Measurements from ENCODE around the gene HIF3A. TPM values are rescaled to one million over a fixed set of nuclear protein-coding genes. Genes with fewer than 3 reads are reported as not detected.
A peak's percentile ranks its signal among the peaks of the same experiment; 100 is the strongest.

The HIF3A gene
- total and polyA plus RNA-seq, 5 experiments from 2014 or later = not detected

DNA sequence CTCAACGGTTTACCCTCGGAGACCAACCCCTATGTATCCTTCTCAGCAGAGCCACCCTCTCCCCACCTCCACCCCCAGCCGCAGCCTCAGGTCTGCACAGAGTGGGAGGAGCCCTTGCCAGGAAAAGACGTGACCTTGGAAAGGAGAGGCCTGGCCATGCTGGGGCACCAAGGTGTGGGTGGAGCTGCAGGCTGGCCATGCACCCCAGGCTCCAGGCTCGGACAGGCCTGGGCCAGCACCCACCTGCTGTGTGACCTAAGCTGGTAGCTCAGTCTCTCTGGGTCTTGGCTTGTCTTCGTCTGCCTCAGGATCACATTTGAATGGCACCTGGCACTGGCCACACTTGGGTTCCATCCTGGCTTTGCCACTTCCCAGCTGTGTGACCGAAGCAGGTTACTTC lies 87.0 kb downstream of the HIF3A start:
- no peak overlapping the region for H3K27ac Mint-ChIP-seq
- ATAC-seq (no peak), DNase-seq (no peak)
- H3K27me3 Mint-ChIP-seq = no peaks in the 10 kb centered on the region
- no peaks in the 10 kb centered on the region for H3K9me3 Mint-ChIP-seq
- H3K4me1 Mint-ChIP-seq = peaks cover 0 to 5% (median 3%) of the 10 kb centered on the region in 4 donors
- H3K36me3 Mint-ChIP-seq = peaks cover 10 to 89% (median 32%) of the 10 kb centered on the region in 3 donors
- POLR2A ChIA-PET = interaction anchor here (0.6 to 0.7 kb wide), 2 partner anchors 11 to 31 kb away, joined by 3 read pairs; no protein-coding TSS in a partner anchor
- H3K4me3 Mint-ChIP-seq = no peak overlapping the region

DNA sequence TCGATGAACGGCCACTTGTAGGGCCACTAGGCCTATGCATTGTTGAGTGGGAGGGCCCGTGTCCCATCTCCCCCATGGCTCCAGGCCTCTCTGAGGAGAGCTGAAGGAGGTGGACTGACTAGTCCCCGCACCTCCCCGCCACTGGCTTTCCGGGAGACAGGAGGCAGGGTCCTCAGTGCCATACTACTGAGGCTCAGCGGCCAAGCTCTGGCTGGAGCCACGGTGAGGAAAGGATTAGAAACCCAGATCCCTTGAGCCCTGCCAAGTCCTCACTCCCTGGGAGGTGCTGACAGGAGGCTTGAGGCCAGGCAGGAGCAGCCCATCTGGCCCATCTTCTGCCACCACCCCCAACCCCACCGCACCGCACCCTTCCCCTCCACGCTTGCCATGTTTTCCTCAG lies 87.6 kb downstream of the HIF3A start:
- DNase-seq = no peak
- H3K36me3 Mint-ChIP-seq = peaks cover 10 to 88% (median 32%) of the 10 kb centered on the region in 3 donors

GRCh38 chr19:46385636-46386035 lies 88.8 kb downstream of the HIF3A start:
- H3K9me3 Mint-ChIP-seq = no peaks in the 10 kb centered on the region
- no peaks in the 10 kb centered on the region for H3K27me3 Mint-ChIP-seq
- peak overlapping the region in 3 of 10 donors; percentile 18 to 74 (median 63) for H3K27ac Mint-ChIP-seq
- no peak for ATAC-seq
- peaks cover 5 to 82% (median 29%) of the 10 kb centered on the region in 3 donors for H3K36me3 Mint-ChIP-seq
- peaks cover 0 to 2% (median under 1%) of the 10 kb centered on the region in 4 donors for H3K4me1 Mint-ChIP-seq
- POLR2A ChIA-PET = interaction anchor here (0.7 kb wide), 2 partner anchors 11 to 864 kb away, joined by 3 to 4 read pairs; no protein-coding TSS in a partner anchor
- DNase-seq = no peak
- H3K4me3 Mint-ChIP-seq = no peak overlapping the region

More for the DNA sequence above, 87.6 kb downstream of the HIF3A start:
- POLR2A ChIA-PET = interaction anchor here (0.6 to 0.7 kb wide), 3 partner anchors 12 to 31 kb away, joined by 3 to 4 read pairs (median 3); no protein-coding TSS in a partner anchor
- Mint-ChIP-seq H3K4me1 (peaks cover 0 to 5% (median 3%) of the 10 kb centered on the region in 4 donors), H3K27ac (no peak overlapping the region), H3K9me3 (no peaks in the 10 kb centered on the region), H3K4me3 (no peak overlapping the region), H3K27me3 (no peaks in the 10 kb centered on the region)
- ATAC-seq = no peak

DNA sequence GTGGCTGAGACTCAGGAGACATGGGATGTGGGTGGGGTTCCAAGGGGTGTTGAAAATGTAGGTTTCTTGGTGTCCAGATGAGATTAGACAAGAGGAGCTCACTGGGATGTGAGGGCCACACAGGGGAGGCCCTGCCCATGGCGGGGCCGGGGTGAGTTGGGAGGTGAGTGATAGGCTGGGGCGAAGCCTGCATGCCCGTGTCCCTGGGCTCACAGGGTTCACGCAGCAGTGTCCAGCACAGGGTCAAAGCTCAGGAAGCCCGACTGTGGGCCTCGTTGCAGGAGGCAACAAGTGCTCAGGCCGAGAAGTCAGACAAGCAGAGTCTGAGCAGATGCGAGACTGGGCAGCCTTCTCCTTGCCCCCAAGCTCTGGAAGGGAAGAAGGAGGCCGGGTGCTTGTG lies 89.3 kb downstream of the HIF3A start:
- Mint-ChIP-seq H3K27me3 (no peaks in the 10 kb centered on the region), H3K36me3 (peaks cover 0 to 78% (median 24%) of the 10 kb centered on the region in 3 donors), H3K4me3 (no peak overlapping the region), H3K4me1 (peaks cover 0 to 1% (median 0%) of the 10 kb centered on the region in 4 donors), H3K9me3 (no peaks in the 10 kb centered on the region), H3K27ac (peak overlapping the region in 2 of 10 donors; percentile 63 to 74)
- POLR2A ChIA-PET = interaction anchor here (0.7 kb wide), 1 partner anchor 12 kb away, joined by 3 read pairs; no protein-coding TSS in a partner anchor
- DNase-seq (no peak), ATAC-seq (no peak)

DNA sequence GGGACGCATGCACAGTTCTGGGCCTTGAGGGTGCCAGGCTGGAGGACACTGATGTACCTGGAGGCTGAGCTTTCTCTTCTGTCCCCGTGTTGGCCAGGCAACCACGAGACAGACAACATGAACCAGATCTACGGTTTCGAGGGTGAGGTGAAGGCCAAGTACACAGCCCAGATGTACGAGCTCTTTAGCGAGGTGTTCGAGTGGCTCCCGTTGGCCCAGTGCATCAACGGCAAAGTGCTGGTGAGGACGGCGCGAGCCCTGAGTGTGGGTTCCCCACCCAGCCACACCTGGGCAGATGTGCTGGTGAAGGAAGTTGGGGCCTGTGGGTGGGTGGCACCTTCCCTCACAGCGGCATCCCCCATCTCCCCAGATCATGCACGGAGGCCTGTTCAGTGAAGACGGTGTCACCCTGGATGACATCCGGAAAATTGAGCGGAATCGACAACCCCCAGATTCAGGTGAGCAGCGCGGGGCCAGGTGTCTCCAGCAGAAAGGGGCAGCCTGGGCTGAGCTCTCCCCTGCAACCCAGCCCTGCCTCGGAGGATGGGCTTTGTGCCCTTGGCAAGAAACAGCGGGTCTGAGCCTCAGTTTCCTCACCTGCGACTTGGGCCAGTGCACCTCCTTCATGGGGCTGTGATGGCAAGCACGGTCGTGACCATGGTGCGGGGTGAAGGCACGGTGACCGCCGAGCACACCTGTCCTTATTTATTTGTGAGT lies 90.3 kb downstream of the HIF3A start:
- peak overlapping the region in 2 of 10 donors; percentile 10 to 53 for H3K27ac Mint-ChIP-seq
- no peaks in the 10 kb centered on the region for H3K9me3 Mint-ChIP-seq
- no peaks in the 10 kb centered on the region for H3K27me3 Mint-ChIP-seq
- no peak overlapping the region for H3K4me3 Mint-ChIP-seq
- peaks cover 0 to 1% (median under 1%) of the 10 kb centered on the region in 4 donors for H3K4me1 Mint-ChIP-seq
- no peak for ATAC-seq
- peaks cover 0 to 79% (median 22%) of the 10 kb centered on the region in 3 donors for H3K36me3 Mint-ChIP-seq
- POLR2A ChIA-PET = no interaction called here
- no peak for DNase-seq

DNA sequence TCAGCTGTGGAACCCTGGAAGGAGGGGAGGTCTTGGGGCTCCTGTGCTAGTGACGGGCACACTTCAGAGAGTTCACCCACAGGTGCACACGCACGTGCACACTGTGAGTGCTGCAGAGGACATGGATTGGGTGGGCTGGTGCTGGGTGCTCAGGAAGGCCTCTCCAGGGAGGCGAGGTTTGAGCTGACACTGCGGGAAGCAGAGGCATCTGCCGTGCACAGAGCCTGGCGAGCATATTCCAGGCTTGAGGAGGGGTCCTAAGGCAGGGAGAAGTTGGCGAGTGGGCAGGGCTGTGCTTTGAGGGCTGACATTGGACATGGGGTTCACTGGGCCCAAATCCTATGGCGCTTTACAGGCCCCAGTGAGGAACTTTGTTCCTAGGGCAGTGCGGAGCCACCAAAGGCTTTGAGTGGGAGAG lies 90.9 kb downstream of the HIF3A start:
- Mint-ChIP-seq H3K9me3 (no peaks in the 10 kb centered on the region), H3K27ac (peak overlapping the region in 1 of 10 donors; percentile 53), H3K36me3 (peaks cover 0 to 79% (median 18%) of the 10 kb centered on the region in 3 donors), H3K27me3 (no peaks in the 10 kb centered on the region), H3K4me1 (peaks cover 4 to 6% (median 5%) of the 10 kb centered on the region in 4 donors), H3K4me3 (no peak overlapping the region)
- POLR2A ChIA-PET = no interaction called here
- ATAC-seq (no peak), DNase-seq (no peak)

GRCh38 chr19:46388311-46389095 lies 91.7 kb downstream of the HIF3A start:
- H3K4me3 Mint-ChIP-seq = no peak overlapping the region
- peaks cover 8 to 10% (median 9%) of the 10 kb centered on the region in 4 donors for H3K4me1 Mint-ChIP-seq
- POLR2A ChIA-PET = interaction anchor here (0.7 kb wide), 1 partner anchor 106 kb away, joined by 5 read pairs; no protein-coding TSS in a partner anchor
- H3K27me3 Mint-ChIP-seq = no peaks in the 10 kb centered on the region
- ATAC-seq (no peak), DNase-seq (no peak)
- no peak overlapping the region for H3K27ac Mint-ChIP-seq
- peaks cover 0 to 73% (median 15%) of the 10 kb centered on the region in 3 donors for H3K36me3 Mint-ChIP-seq
- no peaks in the 10 kb centered on the region for H3K9me3 Mint-ChIP-seq

- Mint-ChIP-seq H3K27ac (no peak overlapping the region), H3K4me1 (peaks cover 8 to 10% (median 9%) of the 10 kb centered on the region in 4 donors), H3K27me3 (no peaks in the 10 kb centered on the region), H3K9me3 (no peaks in the 10 kb centered on the region), H3K4me3 (no peak overlapping the region), H3K36me3 (peaks cover 0 to 56% (median 9%) of the 10 kb centered on the region in 3 donors)
- no peak for ATAC-seq
- no peak for DNase-seq
- POLR2A ChIA-PET = no interaction called here
These were observed 93.4 kb downstream of the HIF3A start for GRCh38 chr19:46390121-46390858.

DNA sequence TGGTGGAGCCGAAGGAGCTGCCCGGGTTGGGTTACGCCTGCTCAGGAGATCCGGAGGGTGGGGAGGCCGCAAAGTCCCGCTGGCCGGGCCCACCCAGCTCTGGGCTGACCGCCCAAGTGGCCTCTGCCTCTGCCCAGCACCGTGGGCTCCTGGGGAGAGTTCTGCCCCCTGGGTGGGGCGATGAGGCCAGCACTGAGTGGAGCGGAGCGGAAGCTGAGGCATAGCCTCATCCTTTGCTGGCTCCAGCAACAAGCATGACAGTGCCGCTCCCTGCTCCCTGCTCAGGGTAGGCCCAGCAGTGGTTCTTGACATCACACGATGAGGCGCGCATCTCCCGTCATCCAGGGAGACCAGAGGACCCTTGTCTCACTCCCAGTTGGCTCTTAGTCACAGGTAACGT lies 94.0 kb downstream of the HIF3A start:
- POLR2A ChIA-PET = no interaction called here
- H3K4me1 Mint-ChIP-seq = peaks cover 8 to 12% (median 9%) of the 10 kb centered on the region in 4 donors
- DNase-seq (no peak), ATAC-seq (no peak)
- H3K27ac Mint-ChIP-seq = no peak overlapping the region
- H3K36me3 Mint-ChIP-seq = peaks cover 0 to 51% (median 9%) of the 10 kb centered on the region in 3 donors
- no peaks in the 10 kb centered on the region for H3K9me3 Mint-ChIP-seq
- no peaks in the 10 kb centered on the region for H3K27me3 Mint-ChIP-seq
- no peak overlapping the region for H3K4me3 Mint-ChIP-seq

GRCh38 chr19:46391296-46392251 lies 94.7 kb downstream of the HIF3A start:
- H3K9me3 Mint-ChIP-seq = no peaks in the 10 kb centered on the region
- no peaks in the 10 kb centered on the region for H3K27me3 Mint-ChIP-seq
- ATAC-seq = no peak
- peaks cover 0 to 46% (median 9%) of the 10 kb centered on the region in 3 donors for H3K36me3 Mint-ChIP-seq
- peaks cover 8 to 12% (median 9%) of the 10 kb centered on the region in 4 donors for H3K4me1 Mint-ChIP-seq
- peak overlapping the region in 1 of 10 donors; percentile 20 for H3K27ac Mint-ChIP-seq
- POLR2A ChIA-PET = no interaction called here
- no peak overlapping the region for H3K4me3 Mint-ChIP-seq
- DNase-seq = no peak

GRCh38 chr19:46392252-46392801 lies 95.5 kb downstream of the HIF3A start:
- Mint-ChIP-seq H3K4me1 (peaks cover 8 to 12% (median 9%) of the 10 kb centered on the region in 4 donors), H3K36me3 (peaks cover 0 to 38% (median 5%) of the 10 kb centered on the region in 3 donors), H3K4me3 (no peak overlapping the region), H3K27ac (peak overlapping the region in 5 of 10 donors; percentile 0 to 71 (median 53)), H3K27me3 (no peaks in the 10 kb centered on the region), H3K9me3 (no peaks in the 10 kb centered on the region)
- DNase-seq (no peak), ATAC-seq (no peak)
- POLR2A ChIA-PET = no interaction called here

Data from naive thymus-derived CD8-positive, alpha-beta T cell (primary cell).